SK-N-SH (cell line): ENCODE measurements around the gene PGAP2.

ENCODE experiments used
- CHD2 ChIP-seq: fragments of 150-350 bp; IDR thresholded peaks from 2 replicates; pipeline ENCODE4 v1.6.1; 2018; ENCODE audit warnings: low read length; ENCODE audit not compliant: partially characterized antibody
- FOXJ3 ChIP-seq: sonication (generic); formaldehyde crosslinking; IDR thresholded peaks from 2 replicates; pipeline ENCODE4 v1.5.1; 2020; ENCODE audit warnings: mild to moderate bottlenecking, missing genetic modification reagents
- POLR2AphosphoS5 ChIP-seq: IDR thresholded peaks from 2 replicates; pipeline ENCODE4 v1.6.1; 2012; ENCODE audit warnings: low read depth, low read length
- TF ChIP-seq, protein P1 (sequence below): fragments of 150-350 bp; IDR thresholded peaks from 2 replicates; pipeline ENCODE4 v1.6.1; 2016; ENCODE audit warnings: mild to moderate bottlenecking, low read depth, low read length
- TF ChIP-seq, protein P2 (sequence below): fragments of 200-600 bp; sonication (generic); IDR thresholded peaks from 2 replicates; pipeline ENCODE4 v1.6.1; 2017; ENCODE audit warnings: antibody characterized with exemption, mild to moderate bottlenecking, moderate library complexity
- TF ChIP-seq, protein P3 (sequence below): IDR thresholded peaks from 2 replicates; pipeline ENCODE4 v1.4.0; 2012; ENCODE audit warnings: low read depth

DNA sequence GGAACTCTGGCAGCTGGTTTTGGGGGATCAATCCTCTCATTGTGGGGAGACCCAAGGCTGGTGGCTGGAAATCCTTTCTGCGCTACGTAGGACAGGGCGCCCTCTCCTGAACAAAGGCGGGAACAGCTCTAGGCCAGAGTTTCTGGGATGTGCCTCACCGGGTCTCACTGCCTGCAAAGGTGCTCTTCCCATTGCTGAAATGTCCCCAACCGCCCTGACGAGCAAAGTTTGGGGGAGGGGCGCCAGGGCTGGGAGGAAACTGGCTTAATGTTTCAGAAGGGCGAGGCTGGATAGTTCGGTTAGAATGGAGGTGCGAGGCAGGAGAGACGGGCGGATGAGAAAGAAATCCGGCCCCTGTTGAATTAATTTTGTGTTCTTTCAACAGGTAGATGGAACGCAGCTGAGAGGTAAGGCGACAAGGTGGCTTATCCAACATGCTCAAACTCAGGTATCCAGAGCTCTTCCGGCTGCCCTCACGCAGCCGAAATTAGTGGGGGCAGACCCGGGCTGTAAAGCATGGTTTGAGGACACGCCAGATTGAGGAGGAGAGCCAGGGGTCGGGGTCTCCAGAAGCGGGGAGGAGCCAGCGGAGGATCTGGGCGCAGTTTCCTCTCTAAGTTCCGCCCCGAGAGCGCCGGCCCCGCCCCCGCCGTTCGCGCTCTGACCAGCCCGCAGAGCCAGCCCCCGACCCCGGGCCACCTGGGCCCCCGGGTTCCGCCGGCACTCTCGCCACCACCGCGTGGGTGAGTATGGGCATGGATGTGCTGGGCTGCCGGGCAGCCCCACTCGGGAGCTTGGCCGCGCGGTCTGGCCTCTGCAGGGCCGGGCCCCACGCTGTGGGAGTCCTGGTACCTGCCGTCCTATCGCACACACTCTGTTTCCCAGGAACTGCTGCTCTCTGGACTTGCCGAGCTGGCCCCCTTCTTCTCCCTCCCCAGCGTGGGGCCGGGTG lies at the start of gene PGAP2:
- no peak for TF ChIP-seq CHD2
- TF ChIP-seq FOXJ3: no peak
- TF ChIP-seq, protein P1, sequence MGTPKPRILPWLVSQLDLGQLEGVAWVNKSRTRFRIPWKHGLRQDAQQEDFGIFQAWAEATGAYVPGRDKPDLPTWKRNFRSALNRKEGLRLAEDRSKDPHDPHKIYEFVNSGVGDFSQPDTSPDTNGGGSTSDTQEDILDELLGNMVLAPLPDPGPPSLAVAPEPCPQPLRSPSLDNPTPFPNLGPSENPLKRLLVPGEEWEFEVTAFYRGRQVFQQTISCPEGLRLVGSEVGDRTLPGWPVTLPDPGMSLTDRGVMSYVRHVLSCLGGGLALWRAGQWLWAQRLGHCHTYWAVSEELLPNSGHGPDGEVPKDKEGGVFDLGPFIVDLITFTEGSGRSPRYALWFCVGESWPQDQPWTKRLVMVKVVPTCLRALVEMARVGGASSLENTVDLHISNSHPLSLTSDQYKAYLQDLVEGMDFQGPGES: no peak
- TF ChIP-seq POLR2AphosphoS5: no peak
- TF ChIP-seq, protein P2, sequence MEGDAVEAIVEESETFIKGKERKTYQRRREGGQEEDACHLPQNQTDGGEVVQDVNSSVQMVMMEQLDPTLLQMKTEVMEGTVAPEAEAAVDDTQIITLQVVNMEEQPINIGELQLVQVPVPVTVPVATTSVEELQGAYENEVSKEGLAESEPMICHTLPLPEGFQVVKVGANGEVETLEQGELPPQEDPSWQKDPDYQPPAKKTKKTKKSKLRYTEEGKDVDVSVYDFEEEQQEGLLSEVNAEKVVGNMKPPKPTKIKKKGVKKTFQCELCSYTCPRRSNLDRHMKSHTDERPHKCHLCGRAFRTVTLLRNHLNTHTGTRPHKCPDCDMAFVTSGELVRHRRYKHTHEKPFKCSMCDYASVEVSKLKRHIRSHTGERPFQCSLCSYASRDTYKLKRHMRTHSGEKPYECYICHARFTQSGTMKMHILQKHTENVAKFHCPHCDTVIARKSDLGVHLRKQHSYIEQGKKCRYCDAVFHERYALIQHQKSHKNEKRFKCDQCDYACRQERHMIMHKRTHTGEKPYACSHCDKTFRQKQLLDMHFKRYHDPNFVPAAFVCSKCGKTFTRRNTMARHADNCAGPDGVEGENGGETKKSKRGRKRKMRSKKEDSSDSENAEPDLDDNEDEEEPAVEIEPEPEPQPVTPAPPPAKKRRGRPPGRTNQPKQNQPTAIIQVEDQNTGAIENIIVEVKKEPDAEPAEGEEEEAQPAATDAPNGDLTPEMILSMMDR: peak; percentile 74
- TF ChIP-seq, protein P3, sequence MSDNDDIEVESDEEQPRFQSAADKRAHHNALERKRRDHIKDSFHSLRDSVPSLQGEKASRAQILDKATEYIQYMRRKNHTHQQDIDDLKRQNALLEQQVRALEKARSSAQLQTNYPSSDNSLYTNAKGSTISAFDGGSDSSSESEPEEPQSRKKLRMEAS: no peak
